PC-9 (cell line): ENCODE measurements around the gene FAM236C.
"Not testable (repeated sequence)": the region's sequence is repeated elsewhere in the genome, so short reads cannot be mapped to it uniquely, and the experiment has no call there.

Experiments
- CTCF ChIP-seq: fragments of 200-600 bp; sonication (generic); conservative IDR thresholded peaks from 2 replicates; pipeline ENCODE4 v1.6.1; 2017; ENCODE audit warnings: mixed run types, antibody characterized with exemption, mild to moderate bottlenecking, moderate library complexity
- EZH2 ChIP-seq: fragments of 200-600 bp; sonication (generic); IDR thresholded peaks from 2 replicates; pipeline ENCODE4 v1.8.0; 2017; ENCODE audit warnings: antibody characterized with exemption, low read depth

GRCh38 chrX:72936455-72936854 is 24.0 kb downstream of the FAM236C start:
- TF ChIP-seq CTCF, EZH2: not testable (repeated sequence)
